GM18907 (cell line): ENCODE data around the gene SCFD2.

Experiments
- ATAC-seq: cut with Tn5 transposase; IDR thresholded peaks from one replicate; pipeline ENCODE4 v1.9.1; 2021; ENCODE audit warnings: mild to moderate bottlenecking, moderate library complexity; ENCODE audit not compliant: unreplicated experiment

SCFD2 gene

DNA sequence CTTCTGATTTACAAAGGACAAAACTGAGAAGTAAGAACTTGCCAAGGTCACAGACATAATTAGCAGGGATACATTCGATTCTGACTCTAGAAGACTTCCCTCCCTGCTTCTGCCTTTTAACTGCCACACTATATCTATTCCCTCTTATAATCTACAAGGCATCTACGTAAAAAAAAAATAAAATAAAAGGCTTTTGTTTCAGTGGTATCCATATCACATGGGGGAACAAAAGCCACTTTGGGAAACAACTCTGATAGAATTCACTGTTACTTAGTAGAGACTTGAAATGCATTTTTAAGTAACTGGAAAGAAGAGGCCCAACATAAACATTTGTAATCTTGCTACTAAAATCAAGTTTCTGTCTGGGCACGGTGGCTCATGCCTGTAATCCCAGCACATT lies 247.2 kb downstream of the SCFD2 start:
- ATAC-seq, result no peak

DNA sequence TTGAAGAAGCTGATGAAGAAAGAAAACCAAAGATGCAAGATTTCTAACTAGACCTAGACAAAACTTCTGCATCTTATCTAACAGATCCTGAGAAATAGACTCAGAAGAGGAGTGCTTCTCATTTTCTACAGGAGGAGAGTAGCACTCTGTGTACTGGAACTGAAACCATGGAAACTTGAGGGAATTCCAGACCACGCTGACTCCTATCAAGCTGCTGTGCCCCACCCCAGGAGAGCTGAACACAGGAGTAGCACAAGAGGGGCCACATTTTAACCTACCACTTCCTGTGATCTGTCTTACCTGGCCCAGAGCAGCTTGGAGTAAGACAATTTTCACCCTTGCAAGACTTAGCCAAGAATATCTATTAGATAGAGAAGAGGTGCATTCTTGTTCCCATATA lies 248.9 kb downstream of the SCFD2 start:
- ATAC-seq, result no peak

DNA sequence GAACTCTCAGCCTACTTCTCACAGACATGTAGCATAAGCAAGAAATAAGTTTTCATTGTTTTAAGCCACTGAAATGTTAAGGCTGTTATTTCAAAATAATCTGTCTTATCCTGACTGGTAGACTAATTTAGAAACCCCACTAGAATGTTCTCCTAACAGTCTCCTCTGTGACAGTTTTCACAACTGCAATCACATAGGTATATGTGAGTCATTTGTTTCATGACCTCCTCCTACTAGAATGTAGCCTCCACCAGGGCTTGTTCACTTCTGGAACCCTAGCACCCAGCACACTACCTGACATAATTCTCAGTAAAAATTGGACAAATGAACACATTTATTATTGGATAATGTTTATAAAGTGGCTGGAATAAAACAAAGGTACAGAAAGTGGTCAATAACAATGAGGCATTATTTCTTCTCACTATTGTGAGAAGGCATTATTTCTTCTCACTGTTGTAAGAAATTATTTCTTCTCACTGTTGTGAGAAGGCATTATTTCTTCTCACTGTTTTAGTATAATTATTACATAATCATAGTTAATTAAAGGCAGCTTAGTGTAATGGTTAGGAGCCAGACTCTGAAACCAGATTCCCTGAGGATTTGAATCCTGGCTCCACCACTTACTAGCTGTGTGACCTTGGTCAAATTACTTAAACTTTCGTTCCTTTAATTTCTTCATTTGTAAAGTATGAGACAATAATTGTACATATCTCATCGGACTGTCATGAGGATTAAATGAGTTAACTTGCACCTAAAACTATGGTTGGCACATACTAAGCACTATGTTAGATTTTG lies 252.2 kb downstream of the SCFD2 start:
- peak; percentile 66 for ATAC-seq

DNA sequence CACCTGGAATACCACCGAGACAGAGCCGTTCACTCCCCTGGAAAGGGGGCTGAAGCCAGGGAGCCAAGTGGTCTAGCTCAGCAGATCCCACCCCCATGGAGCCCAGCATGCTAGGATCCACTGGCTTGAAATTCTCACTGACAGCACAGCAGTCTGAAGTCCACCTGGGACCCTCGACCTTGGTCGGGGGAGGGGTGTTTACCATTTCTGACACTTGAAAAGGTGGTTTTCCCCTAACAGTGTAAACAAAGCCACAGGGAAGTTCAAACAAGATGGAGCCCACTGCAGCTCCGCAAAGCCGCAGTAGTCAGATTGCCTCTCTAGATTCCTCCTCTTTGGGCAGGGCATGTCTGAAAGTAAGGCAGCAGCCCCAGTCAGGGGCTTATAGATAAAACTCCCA lies 260.5 kb downstream of the SCFD2 start:
- ATAC-seq, result no peak

DNA sequence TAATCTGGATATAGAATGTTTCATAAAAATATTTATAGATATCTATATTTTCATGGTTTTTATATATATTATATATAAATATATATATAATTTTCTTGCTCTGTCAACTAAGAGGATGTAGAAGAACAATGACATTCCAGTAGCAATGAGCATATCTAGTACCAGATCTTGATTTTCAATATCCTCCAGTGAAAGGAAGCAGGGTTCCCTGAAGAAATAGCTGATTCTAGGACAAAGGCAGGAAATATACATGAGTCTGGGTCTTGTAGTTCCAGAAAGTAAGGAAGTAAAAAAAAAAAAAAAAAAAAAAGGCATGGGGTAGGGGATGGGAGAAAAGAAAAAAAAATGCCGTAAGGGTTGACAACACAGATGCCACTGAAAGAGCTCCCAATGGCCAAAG lies 262.4 kb downstream of the SCFD2 start:
- no peak for ATAC-seq

DNA sequence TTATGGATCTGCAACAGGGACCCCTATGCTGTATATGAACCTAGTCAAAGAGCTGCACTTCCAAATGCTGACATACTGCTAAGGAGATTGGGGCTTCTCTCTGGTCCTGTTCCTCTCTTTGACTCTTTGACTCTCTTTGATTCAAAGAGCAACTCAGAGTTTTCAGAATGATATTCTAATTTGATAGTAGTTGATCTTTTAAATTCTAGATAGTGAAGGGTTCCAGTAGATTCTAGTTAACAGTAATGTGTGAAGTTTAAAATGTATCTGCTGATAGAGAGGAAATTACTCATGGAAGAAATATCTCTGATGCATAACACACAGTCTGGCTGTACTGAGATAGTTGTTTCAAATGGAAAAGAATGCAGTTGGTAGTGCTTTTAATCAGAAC lies 264.7 kb downstream of the SCFD2 start:
- no peak for ATAC-seq

DNA sequence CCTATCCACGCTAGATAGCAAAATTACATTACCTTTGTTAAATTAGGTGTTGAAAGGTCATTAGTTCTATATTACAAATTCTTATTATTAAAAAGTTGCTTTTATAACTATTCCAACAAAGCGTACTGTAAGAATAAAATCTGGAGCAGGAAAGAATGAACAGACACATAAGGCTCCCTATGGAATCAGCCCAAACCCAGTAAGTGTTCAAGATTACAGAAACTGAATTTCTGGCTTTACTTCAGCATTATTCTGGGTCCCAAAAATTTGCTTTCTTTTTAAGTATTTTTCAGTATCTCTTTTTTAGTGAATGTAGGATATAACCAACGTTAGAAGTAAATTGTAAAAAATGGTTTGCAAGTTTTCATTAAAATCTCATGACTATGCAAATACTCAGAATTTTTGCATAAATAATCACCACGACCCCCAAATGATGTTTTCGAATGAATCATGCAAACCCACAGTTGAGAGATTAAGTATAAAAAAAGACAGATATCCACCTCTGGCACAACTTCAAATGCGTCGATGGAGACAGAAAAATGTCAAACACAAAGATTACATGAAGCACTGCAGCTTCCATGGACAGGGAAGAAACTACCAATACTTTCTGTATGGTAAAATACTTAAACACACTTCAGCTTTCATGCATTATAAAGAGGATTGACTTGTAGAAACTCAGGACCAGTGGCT lies 265.2 kb downstream of the SCFD2 start:
- no peak for ATAC-seq

DNA sequence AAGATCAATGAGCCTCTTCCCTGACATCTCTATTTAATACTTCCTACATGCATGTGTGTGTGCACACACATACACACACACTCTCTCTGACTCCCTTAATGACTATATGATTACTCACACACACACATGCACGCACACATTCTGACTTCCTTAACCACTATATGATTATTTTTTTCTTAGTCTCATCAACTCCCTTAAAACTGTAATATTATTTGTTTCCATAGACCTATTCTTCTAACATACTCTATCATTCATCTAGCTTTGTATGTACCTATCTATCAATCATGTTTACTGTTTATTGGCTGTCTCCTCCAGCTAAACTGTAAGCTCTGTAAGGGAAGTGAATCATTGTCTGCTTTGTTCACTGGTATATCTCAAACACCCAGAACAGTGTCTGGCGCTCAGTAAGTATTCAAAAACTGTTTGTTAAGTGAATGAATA lies 267.2 kb downstream of the SCFD2 start:
- no peak for ATAC-seq

DNA sequence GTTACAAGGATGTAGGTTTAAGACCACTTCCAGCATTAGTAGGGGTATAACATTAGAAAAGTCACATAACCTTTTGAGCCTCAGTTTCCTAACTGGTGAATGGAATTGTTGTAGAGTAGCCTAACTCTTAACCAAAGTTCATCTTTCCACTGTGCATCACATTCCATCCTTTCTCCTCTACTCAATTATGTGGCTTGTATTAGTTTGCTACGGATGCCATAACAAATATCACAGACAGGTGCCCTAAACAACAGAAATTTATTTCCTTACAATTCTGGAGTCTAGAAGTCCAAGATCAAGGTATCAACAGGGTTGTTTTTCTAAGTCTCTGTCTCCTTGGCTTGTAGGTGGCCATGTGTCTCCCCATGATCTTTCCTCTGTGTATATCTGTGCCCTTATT lies 271.8 kb downstream of the SCFD2 start:
- no peak for ATAC-seq

DNA sequence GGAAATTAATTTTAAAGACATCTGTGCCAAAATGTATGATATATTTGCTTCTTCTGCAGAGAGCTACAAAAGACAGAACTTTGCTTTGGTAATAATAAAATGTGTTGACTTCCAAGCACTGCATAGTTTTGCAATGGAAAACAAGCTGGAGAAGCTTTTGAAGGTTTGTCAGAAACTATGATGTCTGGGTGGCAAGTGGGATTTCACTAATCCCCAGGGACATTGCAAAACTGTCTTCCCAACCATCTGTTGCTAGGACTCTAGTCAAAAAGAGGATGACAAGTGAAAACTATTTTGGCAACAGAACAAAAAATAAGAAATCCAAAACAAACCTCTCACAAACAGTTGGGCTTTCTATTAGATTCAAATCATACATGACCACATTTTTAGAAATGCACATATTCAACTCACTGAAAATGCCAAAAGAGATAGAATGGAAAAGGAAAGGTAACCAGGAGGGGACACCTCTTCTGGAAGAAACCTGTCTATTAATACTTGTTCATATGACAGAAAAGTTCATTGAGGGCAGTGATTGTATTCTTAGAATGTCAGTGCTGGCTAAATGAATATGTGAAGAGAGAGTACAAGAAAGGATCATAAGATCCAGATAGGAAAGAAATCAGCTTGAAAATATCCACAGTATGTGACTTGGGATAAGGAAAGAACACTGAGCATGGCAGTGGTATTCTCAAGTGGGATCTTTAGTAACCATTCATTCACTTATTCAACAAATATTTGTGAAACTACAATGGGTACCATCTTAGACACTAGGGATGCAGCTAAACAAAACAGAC lies 275.7 kb downstream of the SCFD2 start:
- ATAC-seq, result no peak

DNA sequence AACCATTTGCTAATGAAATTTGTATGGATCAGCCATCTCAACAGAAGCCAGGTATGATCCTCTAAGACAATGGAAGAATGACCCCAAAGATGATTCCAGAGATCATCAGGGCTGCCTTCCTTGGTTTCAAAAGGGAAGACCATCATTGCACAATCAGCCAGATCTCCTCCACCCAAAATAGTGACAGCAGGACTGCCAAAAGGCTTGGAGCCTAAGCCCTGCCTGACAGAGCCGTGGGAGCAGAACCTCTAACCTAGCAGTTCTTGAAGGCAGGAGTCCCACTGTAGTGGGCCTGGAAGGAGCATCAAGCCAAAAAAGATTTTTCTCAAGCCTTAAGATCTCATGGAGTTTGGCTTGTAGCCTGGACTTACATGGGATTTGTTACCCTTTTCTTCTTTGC lies 277.7 kb downstream of the SCFD2 start:
- no peak for ATAC-seq

DNA sequence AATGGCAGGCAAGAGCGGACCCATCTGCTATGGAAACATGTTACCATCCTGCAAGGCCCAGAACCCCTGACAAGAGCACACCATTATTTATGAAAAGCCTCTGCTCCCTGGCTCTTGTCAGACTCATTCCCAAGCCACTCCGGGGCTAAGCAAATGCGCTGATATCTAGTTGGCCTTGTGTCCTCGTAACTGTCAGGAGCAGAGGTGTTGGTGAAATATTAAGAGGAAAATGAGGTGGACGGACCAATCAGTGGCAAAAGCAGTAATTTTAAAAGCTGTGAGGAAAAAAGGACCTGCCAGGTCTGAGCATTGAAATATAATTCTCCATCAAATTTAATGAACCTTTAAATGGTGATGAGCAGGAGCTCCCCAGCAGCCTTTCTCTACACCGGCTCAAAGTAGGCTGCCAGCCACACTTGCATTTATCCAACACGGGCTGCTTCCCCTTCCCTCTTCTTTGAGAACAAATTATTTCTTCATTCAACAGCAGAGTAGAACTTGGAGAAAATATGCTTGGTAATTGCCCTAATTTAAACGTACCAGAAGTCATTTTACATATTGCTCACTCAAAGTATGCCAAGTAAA lies 289.4 kb downstream of the SCFD2 start:
- ATAC-seq, result no peak

DNA sequence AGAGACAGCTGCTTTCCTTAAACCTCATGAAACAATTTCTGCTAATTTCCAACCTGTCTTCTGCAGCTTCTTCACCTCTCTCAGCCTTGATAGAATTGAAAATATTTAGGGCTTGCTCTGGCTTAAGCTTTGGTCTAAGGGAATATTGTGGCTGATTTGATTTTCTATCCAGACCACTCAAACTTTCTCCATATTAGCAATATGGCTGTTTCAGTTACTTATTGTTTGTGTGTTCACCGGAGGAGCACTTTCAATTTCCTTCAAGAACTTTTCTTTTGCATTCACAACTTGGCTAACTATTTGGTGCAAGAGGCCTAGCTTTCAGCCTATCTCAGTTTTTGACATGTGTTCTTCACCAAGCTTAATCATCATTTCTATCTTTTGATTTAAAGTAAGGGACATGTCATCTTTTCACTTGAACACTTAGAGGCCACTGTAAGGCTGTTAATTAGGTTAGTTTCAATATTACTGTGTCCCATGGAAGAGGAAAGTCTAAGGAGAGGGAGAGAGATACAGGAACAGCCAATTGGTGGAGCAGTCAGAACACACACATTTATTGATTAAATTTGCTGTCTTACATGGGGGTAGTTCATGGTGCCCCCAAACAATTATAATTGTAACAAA lies 290.6 kb downstream of the SCFD2 start:
- ATAC-seq, result no peak

DNA sequence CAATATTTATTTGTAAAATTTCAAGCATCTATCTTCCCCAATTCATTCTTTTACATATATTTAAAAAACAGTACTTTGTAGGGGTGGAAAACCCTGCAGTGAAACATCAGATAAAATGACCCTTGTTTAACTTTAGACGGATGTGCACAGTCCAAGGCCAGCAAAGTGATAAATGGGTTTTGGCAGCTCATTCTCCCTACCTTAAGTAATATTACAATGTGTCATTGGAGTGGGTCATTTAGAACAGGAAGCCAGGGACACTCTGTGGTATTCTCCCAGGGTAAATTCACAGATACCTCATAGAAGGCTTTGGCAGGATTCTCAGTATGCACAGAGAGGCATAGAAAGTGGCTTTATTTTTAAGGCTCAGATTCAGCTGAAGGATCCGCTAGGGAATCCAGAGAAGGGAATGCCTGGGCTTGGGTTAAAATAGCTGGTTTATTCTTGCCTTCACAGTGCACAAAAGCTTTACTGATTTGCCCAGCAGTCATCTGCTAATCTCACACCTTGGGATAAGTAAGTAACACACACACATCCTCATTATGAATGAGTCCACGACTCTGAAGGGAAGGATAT lies 297.0 kb downstream of the SCFD2 start:
- ATAC-seq, result no peak

DNA sequence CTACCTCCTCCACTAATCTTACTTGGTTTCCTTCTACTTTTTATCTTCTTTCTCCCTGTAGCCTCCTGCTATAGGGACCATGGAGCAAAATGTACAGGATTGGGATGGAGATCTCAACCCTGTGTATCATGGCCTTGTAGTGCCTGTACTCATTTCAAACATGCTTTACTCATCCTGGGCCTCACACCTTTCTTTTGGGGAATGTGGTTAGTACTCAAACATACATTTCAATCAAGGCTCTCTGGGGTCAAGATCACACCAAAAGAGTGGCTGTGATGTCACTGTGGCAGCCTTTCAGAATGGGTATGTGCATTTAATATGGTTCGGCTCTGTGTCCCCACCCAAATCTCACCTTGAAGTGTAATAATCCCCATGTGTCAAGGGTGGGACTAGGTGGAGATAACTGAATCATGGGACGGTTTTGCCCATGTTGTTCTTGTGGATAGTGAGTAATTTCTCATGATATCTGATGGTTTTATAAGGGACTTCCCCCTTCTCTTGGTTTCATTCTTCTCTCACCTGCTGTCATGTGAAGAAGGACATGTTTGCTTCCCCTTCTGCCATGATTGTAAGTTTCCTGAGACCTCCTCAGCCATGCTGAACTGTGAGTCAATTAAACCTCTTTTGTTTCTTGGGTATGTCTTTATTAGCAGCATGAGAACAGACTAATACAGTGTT lies 298.6 kb downstream of the SCFD2 start:
- no peak for ATAC-seq

DNA sequence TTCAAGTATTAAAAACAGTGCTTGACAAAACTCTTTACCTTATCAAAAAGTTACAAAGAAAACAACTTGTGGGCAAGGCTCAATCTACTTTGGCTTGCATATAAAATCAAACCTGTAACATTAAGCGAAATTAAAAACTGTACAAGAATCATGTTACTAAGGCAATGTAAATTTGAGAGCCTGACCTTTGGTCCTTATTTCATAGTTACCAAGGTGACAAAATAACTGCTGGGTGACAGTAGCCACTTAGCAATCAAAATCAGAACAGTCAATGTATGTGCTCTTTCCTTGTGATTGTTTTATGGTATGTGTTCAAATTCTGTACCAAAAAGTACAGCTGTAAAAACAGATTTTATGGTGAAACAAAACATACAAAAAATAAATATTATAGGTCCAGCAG lies 299.7 kb downstream of the SCFD2 start:
- ATAC-seq, result no peak

DNA sequence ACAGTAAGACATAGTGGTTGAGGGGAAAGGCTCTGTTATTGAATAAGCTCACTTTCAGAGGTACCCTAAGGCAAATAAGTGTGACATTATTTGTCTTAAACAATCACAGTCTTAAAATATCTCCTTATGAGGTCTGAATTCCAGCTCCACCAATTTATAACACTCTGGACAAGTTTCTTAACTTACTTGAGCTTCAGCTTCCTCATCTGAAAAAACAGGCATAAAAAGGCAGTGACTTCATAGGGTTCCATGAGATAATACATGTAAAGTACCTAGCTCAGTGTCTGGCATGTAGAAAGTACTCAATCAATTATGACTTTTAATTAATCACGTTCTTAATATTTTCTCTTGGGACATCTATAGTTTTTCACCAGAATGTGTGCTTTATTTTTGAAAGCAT lies 301.3 kb downstream of the SCFD2 start:
- no peak for ATAC-seq

DNA sequence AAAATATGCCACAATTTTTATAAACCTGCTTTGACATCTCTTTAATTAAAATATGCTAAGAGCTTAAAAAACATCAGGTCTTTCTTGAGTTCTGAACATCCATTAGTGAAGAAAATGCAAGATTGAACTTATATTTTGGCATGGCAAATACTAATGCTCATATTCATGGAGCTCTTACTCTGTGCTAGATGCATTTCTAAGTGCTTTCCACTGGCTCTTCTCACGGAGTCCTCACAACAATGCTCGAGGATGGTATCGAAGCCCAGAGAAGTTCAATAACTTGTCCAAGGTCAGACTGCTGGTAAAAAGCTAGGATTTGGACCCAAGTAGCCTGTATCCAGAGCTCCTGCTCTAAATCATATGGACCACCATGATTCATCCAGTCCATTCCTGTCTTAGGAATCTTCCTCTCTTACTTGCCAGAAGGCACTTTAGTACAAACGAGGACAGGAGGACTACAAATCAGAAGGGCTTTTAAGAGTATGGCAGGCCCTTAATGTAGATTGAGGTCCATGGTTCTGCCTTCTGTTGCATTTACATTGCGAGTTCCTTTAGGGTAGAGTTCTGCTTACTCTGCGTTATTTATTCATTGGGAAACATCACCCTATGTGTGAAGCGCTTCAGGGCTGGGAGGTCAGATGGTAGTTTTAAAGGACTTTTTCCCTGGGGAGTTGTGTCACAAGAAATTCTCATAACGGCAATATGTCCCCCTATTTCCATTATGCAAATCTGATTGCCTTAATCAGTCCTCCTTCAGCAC lies 304.6 kb downstream of the SCFD2 start:
- no peak for ATAC-seq

DNA sequence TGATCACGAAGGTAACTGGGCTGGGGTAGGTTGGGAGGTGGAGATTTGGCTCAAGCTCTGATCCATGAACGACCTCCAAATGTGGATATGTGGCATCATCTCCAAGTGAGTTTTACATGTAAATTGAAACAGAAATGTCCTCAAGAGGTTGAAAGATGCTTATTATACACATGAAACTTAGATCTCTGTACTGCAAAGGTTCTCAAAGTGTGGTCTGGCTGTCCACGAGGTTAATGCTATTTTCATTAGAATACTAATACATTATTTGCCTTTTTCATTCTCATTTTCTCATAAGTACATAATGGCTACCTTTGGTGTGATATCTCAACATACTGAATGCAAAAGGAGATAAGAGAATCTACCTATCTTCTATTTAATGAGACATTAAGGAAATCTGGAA lies 305.6 kb downstream of the SCFD2 start:
- no peak for ATAC-seq
